ENCODE data around the gene PDE4C. TPM values are rescaled to one million over a fixed set of nuclear protein-coding genes. Genes with fewer than 3 reads are reported as not detected.
"Not testable (repeated sequence)": the region's sequence is repeated elsewhere in the genome, so short reads cannot be mapped to it uniquely, and the experiment has no call there.

The PDE4C gene
- polyA plus RNA-seq, 5 donors, result 1.3 to 3.3 (median 1.9) TPM

GRCh38 chr19:18223860-18224524 is 2.2 kb downstream of the PDE4C start:
- DNase-seq, result peak in 1 of 2 donors; percentile 20

DNA sequence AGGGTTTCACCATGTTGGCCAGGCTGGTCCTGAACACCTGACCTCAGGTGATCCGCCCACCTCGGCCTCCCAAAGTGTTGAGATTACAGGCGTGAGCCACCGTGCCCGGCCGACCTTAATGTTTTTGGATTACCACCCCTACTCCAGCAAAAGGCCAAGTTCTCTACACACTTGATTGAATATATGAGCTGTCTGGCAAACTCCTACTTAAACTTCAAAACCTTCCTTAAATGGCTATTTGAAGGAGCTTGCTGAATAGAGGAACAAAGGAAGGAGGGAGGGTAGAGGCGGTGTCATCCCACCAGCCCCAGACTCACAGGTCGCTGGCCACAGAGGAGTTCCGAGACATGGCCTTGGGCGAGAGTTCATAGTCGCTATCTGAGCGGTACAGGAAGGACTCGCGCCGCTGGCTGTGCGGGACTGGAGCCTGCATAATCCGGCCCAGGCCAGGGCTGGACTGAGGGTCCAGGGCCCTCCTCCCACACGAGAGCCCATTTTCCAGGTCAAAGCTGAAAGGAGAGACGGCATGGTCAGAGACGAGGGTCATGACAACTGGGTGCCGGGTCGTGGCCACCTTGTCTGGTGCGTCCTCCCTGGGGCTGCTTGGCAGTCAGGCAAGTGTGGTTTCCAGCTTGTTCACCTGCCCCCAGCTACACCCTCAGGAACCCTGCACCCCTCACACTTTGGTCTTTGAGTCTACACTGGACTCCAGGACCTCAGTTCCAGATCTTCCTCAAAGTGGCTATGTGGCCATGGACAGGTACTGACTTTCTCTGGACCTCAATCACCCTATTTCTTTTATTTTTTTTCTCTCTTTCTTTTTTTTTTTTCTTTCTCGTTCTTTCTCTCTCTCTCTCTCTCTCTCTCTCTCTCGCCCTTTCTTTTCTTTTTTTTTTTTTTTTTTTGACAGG is 4.2 kb downstream of the PDE4C start:
- DNase-seq, result no peak

- DNase-seq, result no peak
These were observed 5.5 kb downstream of the PDE4C start for GRCh38 chr19:18220632-18221275.

GRCh38 chr19:18219911-18220631 is 6.2 kb downstream of the PDE4C start:
- DNase-seq, result no peak

DNA sequence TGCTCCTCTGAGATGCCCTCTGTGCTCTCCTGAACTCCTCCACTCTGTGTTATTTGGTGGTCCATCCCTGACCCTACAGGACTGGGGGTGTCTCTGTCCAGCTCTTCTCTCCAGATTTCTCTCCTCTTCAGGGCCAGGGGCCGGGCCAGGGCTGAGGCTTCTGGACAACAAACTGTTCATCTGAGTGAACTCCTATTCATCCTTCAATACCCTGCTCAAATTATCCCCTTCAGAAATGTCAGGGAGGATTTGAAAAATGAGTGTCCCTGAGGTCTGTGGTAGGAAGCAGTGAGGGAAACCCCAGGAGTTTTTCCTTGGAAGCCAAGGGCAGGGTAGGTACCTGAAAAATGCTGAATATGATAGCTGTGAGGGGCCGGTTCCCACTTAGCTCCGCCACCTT is 7.6 kb downstream of the PDE4C start:
- DNase-seq, result no peak

DNA sequence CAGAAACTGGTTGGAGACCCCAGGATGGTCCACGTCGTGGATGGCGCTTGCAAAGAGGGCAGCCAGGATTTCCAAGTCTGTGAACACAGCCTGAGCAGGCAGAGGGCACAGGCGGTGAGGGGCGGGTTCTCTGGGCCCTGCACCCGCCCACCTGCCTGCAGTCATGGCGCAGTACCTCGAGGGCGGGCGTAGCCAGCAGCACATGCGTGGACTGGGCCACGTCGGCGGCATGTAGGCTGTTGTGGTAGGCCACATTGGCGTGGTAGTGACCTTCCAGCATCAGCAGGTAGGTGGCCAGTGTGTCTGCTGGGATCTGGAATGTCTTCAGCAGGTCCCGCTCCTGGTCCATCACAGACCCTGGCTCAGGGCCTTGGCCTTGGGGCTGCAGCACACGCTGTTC is 8.1 kb downstream of the PDE4C start:
- DNase-seq, result no peak

- no peak for DNase-seq
These were observed 9.4 kb downstream of the PDE4C start for GRCh38 chr19:18216789-18217188.

DNA sequence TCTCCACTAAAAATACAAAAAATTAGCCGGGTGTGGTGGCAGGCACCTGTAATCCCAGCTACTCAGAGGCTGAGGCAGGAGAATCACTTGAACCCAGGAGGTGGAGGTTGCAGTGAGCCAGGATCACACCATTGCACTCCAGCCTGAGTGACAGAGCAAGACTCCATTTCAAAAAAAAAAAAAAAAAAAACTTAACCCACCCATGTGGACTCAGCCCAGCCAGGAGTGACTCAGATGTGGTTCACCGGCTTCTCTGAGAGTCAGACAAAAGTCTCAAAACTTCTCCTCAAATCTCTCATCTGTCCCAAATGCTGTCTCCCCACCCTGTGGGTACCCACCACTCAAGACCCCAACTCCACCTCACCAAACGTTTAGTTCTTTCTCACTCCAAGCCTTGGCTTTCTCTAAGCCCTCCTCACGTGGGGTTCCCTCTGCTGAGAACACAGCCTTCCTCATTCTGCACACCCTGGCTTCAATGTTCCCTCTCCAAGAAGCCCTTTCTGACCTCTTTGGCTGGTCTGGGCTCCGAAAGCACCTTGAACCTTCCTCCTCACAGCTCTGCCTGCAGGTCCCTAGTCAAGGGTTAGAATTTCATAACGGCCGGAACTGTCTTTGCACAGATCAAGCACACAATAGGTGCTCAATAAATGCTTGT is 11.3 kb downstream of the PDE4C start:
- DNase-seq, result no peak

DNA sequence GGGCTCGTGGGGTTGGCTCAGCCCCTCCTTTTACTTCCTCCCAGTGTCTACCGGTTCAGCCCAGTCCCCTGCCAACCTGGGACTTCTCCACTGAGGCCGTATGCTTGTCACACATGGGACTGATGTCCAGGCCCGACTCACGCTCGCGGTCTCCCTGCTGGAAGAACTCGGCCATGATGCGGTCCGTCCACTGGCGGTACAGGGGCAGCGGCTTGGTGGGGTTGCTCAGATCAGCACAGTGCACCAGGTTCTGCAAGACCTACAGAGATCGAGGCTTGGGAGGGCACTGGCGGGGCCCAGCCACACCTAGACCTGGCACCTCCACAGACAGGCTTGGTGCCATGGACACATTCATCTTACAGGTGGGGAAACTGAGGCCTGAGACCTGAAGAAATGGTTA is 14.6 kb downstream of the PDE4C start:
- DNase-seq, result no peak

DNA sequence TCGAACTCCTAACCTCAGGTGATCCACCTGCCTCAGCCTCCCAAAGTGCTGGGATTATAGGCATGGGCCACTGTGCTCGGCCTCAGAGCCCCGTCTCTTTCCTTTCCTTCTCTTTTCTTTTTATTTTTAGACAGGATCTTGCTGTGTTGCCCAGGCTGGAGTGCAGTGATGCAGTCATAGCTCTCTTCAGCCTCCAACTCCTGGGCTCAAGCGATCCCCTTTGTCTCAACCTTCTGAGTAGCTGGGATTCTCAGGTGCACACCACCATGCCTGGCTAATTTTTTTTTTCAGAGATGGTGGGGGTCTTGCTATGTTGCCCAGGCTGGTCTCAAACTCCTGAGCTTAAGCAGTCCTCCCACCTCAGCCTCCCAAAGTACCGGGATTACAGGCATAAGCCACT is 16.3 kb downstream of the PDE4C start:
- DNase-seq, result not testable (repeated sequence)

GRCh38 chr19:18208098-18208951 is 17.9 kb downstream of the PDE4C start:
- peak; percentile 81 to 87 for DNase-seq

DNA sequence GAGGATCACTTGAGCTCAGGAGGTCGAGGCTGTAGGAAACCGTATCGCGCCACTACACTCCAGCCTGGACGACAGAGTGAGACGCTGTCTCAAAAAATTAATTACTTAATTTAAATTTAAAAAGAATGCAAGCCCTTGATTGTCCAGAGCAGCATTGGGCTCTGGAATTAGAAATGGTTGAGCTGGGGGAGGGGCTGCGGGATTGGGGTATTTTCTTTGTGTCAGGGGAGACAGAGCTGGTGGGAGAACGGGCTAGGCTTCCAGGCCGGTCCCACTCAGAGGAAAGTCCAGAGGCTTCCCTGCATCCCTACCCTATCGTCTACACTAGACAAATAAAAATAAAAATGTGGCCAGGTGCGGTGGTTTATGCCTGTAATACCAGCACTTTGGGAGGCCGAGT is 20.2 kb downstream of the PDE4C start:
- no peak for DNase-seq

GRCh38 chr19:18205200-18205892 is 20.9 kb downstream of the PDE4C start:
- DNase-seq, result peak; percentile 38 to 82

DNA sequence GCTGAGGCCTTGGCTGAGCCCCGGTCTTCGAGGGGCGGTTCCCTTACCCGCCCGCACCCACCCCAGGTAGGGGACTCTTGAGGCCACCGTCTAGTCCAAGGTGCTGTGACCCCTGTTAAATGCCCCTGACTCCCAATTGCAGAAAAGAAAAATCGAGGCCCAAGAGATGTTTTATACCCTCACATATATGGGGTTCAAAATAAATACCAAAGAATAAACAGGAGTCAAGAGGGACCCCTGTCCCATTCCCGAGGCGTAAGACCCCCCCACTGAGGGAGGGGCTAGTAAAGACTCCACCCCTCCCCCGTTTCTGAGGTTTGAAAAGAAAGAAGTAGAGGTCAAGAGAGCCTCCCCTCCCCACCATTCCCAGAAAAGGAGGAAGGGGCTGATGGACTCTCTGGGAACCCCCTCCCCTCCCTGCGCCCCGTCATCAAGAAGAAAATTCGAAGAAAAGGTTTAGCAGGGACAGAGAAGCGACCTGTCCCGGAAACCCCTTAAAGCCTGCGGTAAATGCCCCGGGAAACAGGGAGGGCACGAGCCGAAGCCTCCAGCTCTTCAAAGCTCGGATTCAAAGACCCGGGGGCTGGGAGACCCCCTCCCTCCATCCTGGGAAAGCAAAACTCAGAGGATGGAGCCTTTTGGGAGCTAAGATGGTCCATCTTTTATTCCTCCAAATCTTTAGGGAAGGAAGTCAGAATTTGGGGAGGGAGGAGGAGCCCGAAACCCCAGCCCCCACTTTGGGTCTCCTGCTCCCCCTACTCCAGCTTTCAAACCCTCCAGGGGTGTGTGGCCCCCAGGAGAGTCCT is 21.6 kb downstream of the PDE4C start:
- DNase-seq, result peak in 1 of 2 donors; percentile 81

- DNase-seq, result peak; percentile 100
These were observed 22.3 kb downstream of the PDE4C start, which contains the start of gene RAB3A for GRCh38 chr19:18203863-18204393. TSS of gene RAB3A (minus strand) at chr19:18204042. CDS start at chr19:18202740, 1,302 bp downstream.

- DNase-seq, result peak; percentile 15 to 18
These were observed 22.8 kb downstream of the PDE4C start for GRCh38 chr19:18203408-18203862.

GRCh38 chr19:18202778-18203407 is 23.3 kb downstream of the PDE4C start:
- peak in 1 of 2 donors; percentile 23 for DNase-seq

DNA sequence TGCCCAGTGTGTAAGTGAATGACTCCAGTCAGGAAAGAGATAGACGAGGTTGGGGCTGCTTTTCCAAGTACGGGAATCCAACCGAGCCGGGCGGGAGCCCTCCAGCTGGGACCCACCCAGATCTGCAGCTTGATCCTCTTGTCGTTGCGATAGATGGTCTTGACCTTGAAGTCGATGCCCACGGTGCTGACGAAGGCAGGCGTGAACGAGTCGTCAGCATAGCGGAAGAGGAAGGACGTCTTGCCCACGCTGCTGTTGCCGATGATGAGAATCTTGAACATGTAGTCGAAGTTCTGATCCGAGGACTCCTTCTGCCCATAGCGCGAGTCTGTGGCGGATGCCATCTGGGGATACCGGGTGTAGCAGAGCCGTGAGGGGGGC is 23.9 kb downstream of the PDE4C start:
- DNase-seq, result no peak
